DND-41 (cell line): ENCODE results near the gene PSD4.

Experiments
- EZH2 ChIP-seq: IDR thresholded peaks from 3 replicates; pipeline ENCODE4 v1.6.1; 2012; ENCODE audit warnings: borderline replicate concordance, low read depth, mild to moderate bottlenecking, moderate library complexity, low read length, inconsistent platforms; ENCODE audit not compliant: severe bottlenecking
- TF ChIP-seq, protein P1 (sequence below): IDR thresholded peaks from 2 replicates; pipeline ENCODE4 v1.5.1; 2012; ENCODE audit warnings: borderline replicate concordance, low read length, moderate library complexity, mild to moderate bottlenecking; ENCODE audit not compliant: poor library complexity, severe bottlenecking; ENCODE audit errors: extremely low read depth

- TF ChIP-seq, protein P1, sequence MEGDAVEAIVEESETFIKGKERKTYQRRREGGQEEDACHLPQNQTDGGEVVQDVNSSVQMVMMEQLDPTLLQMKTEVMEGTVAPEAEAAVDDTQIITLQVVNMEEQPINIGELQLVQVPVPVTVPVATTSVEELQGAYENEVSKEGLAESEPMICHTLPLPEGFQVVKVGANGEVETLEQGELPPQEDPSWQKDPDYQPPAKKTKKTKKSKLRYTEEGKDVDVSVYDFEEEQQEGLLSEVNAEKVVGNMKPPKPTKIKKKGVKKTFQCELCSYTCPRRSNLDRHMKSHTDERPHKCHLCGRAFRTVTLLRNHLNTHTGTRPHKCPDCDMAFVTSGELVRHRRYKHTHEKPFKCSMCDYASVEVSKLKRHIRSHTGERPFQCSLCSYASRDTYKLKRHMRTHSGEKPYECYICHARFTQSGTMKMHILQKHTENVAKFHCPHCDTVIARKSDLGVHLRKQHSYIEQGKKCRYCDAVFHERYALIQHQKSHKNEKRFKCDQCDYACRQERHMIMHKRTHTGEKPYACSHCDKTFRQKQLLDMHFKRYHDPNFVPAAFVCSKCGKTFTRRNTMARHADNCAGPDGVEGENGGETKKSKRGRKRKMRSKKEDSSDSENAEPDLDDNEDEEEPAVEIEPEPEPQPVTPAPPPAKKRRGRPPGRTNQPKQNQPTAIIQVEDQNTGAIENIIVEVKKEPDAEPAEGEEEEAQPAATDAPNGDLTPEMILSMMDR: no peak
- TF ChIP-seq EZH2: no peak
Observed at GRCh38 chr2:113169002-113169530, 4.7 kb upstream of the PSD4 start.
